HFF-Myc (cell line): ENCODE results near the gene TEAD1.

Source experiments
- DNase-seq: peaks from one replicate; pipeline ENCODE4 v3.0.0-alpha.2; 2011; ENCODE audit warnings: low read depth; ENCODE audit errors: extremely low read depth
- H3K4me3 ChIP-seq: replicated peaks from 2 replicates; pipeline ENCODE4 v1.5.1; 2011; ENCODE audit warnings: low read depth, mild to moderate bottlenecking, control low read depth, low read length
- TF ChIP-seq, protein P1 (sequence below): IDR thresholded peaks from 2 replicates; pipeline ENCODE4 v1.5.1; 2012; ENCODE audit warnings: mild to moderate bottlenecking, low read depth, low read length, control low read depth; ENCODE audit errors: missing control alignments

The TEAD1 gene

DNA sequence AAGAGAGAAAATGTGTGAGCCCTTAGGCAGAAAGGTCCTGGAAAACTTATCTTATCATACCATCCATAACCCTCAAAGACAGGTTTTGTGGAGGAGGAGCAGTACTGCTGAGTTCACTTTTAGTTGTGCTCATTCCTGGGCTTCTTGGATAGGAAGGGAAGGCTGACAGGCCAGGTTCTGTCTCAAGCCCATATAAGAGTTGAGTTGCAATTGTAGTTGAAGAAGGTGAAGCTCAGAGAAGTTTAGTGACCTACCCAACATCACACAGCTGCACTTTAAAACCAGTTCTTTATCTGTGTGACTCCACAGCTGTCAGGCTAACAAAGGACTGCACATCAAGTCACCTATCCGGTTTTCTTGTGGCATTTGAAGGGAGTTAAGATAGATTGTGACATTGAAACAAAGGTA, 13.0 kb downstream of the TEAD1 start:
- no peak for DNase-seq

DNA sequence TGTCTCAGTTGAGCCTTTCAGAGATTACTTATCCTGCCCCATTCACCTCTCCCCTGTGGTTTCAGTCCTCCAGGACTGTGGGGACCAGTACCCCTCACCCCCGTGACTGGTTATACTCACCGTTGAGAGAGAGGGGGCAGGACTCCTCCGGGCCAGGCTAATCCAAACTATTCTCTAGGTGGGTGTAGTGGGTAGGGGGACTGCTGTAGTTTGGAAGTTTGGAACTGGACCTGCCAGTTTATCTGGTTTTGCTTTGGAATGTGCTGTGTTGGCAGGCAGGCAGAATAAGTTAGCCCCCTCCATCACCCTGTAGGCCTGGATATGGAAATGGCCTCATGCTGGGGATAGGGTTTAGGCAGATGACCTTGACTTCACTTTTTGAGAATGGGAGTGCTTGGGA, 13.5 kb downstream of the TEAD1 start:
- TF ChIP-seq, protein P1, sequence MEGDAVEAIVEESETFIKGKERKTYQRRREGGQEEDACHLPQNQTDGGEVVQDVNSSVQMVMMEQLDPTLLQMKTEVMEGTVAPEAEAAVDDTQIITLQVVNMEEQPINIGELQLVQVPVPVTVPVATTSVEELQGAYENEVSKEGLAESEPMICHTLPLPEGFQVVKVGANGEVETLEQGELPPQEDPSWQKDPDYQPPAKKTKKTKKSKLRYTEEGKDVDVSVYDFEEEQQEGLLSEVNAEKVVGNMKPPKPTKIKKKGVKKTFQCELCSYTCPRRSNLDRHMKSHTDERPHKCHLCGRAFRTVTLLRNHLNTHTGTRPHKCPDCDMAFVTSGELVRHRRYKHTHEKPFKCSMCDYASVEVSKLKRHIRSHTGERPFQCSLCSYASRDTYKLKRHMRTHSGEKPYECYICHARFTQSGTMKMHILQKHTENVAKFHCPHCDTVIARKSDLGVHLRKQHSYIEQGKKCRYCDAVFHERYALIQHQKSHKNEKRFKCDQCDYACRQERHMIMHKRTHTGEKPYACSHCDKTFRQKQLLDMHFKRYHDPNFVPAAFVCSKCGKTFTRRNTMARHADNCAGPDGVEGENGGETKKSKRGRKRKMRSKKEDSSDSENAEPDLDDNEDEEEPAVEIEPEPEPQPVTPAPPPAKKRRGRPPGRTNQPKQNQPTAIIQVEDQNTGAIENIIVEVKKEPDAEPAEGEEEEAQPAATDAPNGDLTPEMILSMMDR = no peak
- DNase-seq = no peak
- no peak overlapping the region for H3K4me3 ChIP-seq

More for the DNA sequence above, 13.0 kb downstream of the TEAD1 start:
- TF ChIP-seq, protein P1 = no peak
- H3K4me3 ChIP-seq = no peak overlapping the region

- TF ChIP-seq, protein P1 = no peak
- DNase-seq = no peak
- H3K4me3 ChIP-seq = no peak overlapping the region
These were observed 15.0 kb downstream of the TEAD1 start for GRCh38 chr11:12689029-12689755.

- TF ChIP-seq, protein P1 = no peak
- no peak overlapping the region for H3K4me3 ChIP-seq
- DNase-seq = no peak
These were observed 16.4 kb downstream of the TEAD1 start for GRCh38 chr11:12690663-12691062.

DNA sequence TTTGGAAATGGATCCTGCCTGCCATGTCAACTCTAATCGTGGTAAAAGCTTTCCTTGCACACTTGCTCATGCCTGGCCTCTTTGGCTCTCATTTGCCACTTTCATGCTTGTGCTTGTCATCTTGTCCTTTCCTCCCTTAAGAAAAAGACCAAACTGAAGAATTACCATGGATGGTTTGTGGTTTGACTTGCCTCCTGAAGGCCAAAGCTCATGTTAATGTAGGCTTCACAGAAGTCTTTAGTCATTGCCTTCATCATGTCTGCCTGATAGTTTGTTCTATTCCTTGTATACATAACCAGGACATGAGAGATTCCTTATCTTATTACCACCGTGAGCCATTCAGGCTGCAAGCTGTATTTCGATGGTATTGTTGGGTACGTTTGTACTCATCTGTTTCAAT, 17.3 kb downstream of the TEAD1 start:
- H3K4me3 ChIP-seq = no peak overlapping the region
- DNase-seq = peak; percentile 39
- TF ChIP-seq, protein P1 = no peak

DNA sequence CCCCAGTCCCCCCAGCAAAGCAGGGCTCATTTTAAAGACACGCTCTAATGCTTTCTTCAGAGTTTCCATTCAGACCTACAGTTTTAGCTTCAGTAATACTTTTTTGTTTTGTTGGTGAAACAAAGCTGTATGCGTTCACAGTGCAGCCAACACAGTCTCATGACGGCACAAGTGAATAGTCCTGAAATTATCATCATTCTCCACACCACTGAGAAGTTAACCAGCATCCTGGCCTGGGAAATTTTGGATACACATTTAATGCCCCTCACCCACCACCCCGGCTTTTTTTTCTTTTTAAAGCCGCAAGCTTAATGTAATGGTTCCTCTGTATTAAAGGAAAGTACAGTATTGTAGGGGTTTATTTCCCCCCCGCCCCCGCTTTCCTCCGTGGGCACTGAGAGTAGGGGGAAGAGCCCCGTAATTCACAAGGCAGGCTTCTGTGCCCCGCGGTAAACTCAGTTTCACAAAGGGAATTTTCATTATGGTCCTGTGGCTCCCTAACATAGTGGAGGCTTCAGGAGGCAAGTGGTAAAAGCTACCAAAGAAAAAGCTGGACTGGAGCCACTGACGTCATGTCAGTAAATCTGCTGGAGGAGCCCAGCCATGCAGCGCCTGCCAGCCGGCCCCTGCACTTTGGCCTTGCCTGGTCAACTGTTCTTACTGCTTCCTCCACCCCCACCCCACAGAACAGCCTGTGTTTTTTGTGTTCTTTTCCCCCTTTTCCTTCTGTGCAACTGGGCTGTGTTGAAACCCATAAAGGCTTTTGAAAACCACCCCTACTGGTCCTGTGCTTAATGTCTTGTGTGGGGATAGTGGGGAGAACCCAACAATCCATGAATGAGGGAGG, 18.2 kb downstream of the TEAD1 start:
- peak; percentile 89 for DNase-seq
- H3K4me3 ChIP-seq = peak overlapping the region; percentile 31

More for the DNA sequence above, 18.2 kb downstream of the TEAD1 start:
- TF ChIP-seq, protein P1 = no peak
